ENCODE data around the gene TAS1R2. TPM values are rescaled to one million over a fixed set of nuclear protein-coding genes. Genes with fewer than 3 reads are reported as not detected.
A peak's percentile ranks its signal among the peaks of the same experiment; 100 is the strongest.
"Not testable (repeated sequence)": the region's sequence is repeated elsewhere in the genome, so short reads cannot be mapped to it uniquely, and the experiment has no call there.

The TAS1R2 gene
- total and polyA plus RNA-seq, 5 donors from 2014 or later: not detected

- Mint-ChIP-seq H3K27ac (peak overlapping the region; percentile 91 to 97 (median 97)), H3K27me3 (no peaks in the 10 kb centered on the region), H3K36me3 (no peaks in the 10 kb centered on the region), H3K4me3 (peak overlapping the region; percentile 89 to 97 (median 93)), H3K4me1 (peaks cover 10 to 45% (median 16%) of the 10 kb centered on the region in 4 donors), H3K9me3 (no peaks in the 10 kb centered on the region)
- Histone ChIP-seq H3K4me3 (ENCODE audit: low read depth, low read length) (no peak overlapping the region), H3K4me1 (ENCODE audit: control insufficient read depth, insufficient read depth, low read length, poor library complexity, severe bottlenecking) (peaks cover 22% of the 10 kb centered on the region), H3K27me3 (ENCODE audit: control insufficient read depth, insufficient read depth, low read length) (no peaks in the 10 kb centered on the region), H3K27ac (ENCODE audit: insufficient read depth, low read length, poor library complexity, severe bottlenecking) (no peak overlapping the region), H3K9me3 (ENCODE audit: control insufficient read depth in 2 of 2, low read length in 2 of 2) (no peaks in the 10 kb centered on the region), H3K36me3 (ENCODE audit: control insufficient read depth, insufficient read depth, low read length) (peaks cover 3% of the 10 kb centered on the region)
- ATAC-seq (ENCODE audit: low read depth in 2 of 2) (no peak), DNase-seq (no peak)
Measured at GRCh38 chr1:18901147-18901951, 41.9 kb upstream of the TAS1R2 start.

GRCh38 chr1:18900303-18900841 lies 40.9 kb upstream of the TAS1R2 start:
- no peaks in the 10 kb centered on the region for H3K9me3 Mint-ChIP-seq
- DNase-seq (peak in 1 of 3 donors; percentile 39), ATAC-seq (ENCODE audit: low read depth in 2 of 2) (no peak)
- H3K4me3 Mint-ChIP-seq: peak overlapping the region; percentile 49 to 89 (median 78)
- H3K27me3 Mint-ChIP-seq: no peaks in the 10 kb centered on the region
- Histone ChIP-seq H3K4me3 (ENCODE audit: low read depth, low read length) (no peak overlapping the region), H3K9me3 (ENCODE audit: control insufficient read depth in 2 of 2, low read length in 2 of 2) (no peaks in the 10 kb centered on the region), H3K27ac (ENCODE audit: insufficient read depth, low read length, poor library complexity, severe bottlenecking) (no peak overlapping the region), H3K36me3 (ENCODE audit: control insufficient read depth, insufficient read depth, low read length) (no peaks in the 10 kb centered on the region), H3K27me3 (ENCODE audit: control insufficient read depth, insufficient read depth, low read length) (no peaks in the 10 kb centered on the region), H3K4me1 (ENCODE audit: control insufficient read depth, insufficient read depth, low read length, poor library complexity, severe bottlenecking) (peaks cover 22% of the 10 kb centered on the region)
- no peaks in the 10 kb centered on the region for H3K36me3 Mint-ChIP-seq
- H3K4me1 Mint-ChIP-seq: peaks cover 10 to 45% (median 16%) of the 10 kb centered on the region in 4 donors
- H3K27ac Mint-ChIP-seq: no peak overlapping the region

- Histone ChIP-seq H3K36me3 (ENCODE audit: control insufficient read depth, insufficient read depth, low read length) (no peaks in the 10 kb centered on the region), H3K9me3 (ENCODE audit: control insufficient read depth in 2 of 2, low read length in 2 of 2) (no peaks in the 10 kb centered on the region), H3K4me3 (ENCODE audit: low read depth, low read length) (no peak overlapping the region), H3K4me1 (ENCODE audit: control insufficient read depth, insufficient read depth, low read length, poor library complexity, severe bottlenecking) (peaks cover 22% of the 10 kb centered on the region), H3K27ac (ENCODE audit: insufficient read depth, low read length, poor library complexity, severe bottlenecking) (no peak overlapping the region), H3K27me3 (ENCODE audit: control insufficient read depth, insufficient read depth, low read length) (no peaks in the 10 kb centered on the region)
- DNase-seq (no peak), ATAC-seq (ENCODE audit: low read depth in 2 of 2) (no peak)
- Mint-ChIP-seq H3K27ac (peak overlapping the region in 1 of 3 donors; percentile 36), H3K9me3 (no peaks in the 10 kb centered on the region), H3K4me3 (peak overlapping the region in 1 of 4 donors; percentile 89), H3K4me1 (peaks cover 10 to 45% (median 15%) of the 10 kb centered on the region in 4 donors), H3K36me3 (no peaks in the 10 kb centered on the region), H3K27me3 (no peaks in the 10 kb centered on the region)
Measured at GRCh38 chr1:18899363-18900049, 40.0 kb upstream of the TAS1R2 start.

- Mint-ChIP-seq H3K36me3 (no peaks in the 10 kb centered on the region), H3K9me3 (no peaks in the 10 kb centered on the region)
- ATAC-seq (ENCODE audit: low read depth in 2 of 2): no peak
Measured at GRCh38 chr1:18898567-18898966, 39.1 kb upstream of the TAS1R2 start.

GRCh38 chr1:18895317-18895716 lies 35.9 kb upstream of the TAS1R2 start:
- Histone ChIP-seq H3K9me3 (ENCODE audit: control insufficient read depth in 2 of 2, low read length in 2 of 2) (no peaks in the 10 kb centered on the region), H3K36me3 (ENCODE audit: control insufficient read depth, insufficient read depth, low read length) (no peaks in the 10 kb centered on the region), H3K27ac (ENCODE audit: insufficient read depth, low read length, poor library complexity, severe bottlenecking) (no peak overlapping the region), H3K27me3 (ENCODE audit: control insufficient read depth, insufficient read depth, low read length) (no peaks in the 10 kb centered on the region), H3K4me3 (ENCODE audit: low read depth, low read length) (no peak overlapping the region), H3K4me1 (ENCODE audit: control insufficient read depth, insufficient read depth, low read length, poor library complexity, severe bottlenecking) (no peaks in the 10 kb centered on the region)
- peaks cover 4% of the 10 kb centered on the region for H3K27me3 Mint-ChIP-seq
- ATAC-seq (ENCODE audit: low read depth in 2 of 2) (no peak), DNase-seq (no peak)
- no peaks in the 10 kb centered on the region for H3K36me3 Mint-ChIP-seq
- no peaks in the 10 kb centered on the region for H3K9me3 Mint-ChIP-seq
- H3K27ac Mint-ChIP-seq: no peak overlapping the region
- H3K4me3 Mint-ChIP-seq: no peak overlapping the region
- peaks cover 0 to 11% (median under 1%) of the 10 kb centered on the region in 4 donors for H3K4me1 Mint-ChIP-seq

More at GRCh38 chr1:18898567-18898966, 39.1 kb upstream of the TAS1R2 start:
- no peaks in the 10 kb centered on the region for H3K9me3 ChIP-seq (ENCODE audit: control insufficient read depth in 2 of 2, low read length in 2 of 2)
- H3K4me3 Mint-ChIP-seq: no peak overlapping the region
- no peak overlapping the region for H3K27ac ChIP-seq (ENCODE audit: insufficient read depth, low read length, poor library complexity, severe bottlenecking)
- H3K4me3 ChIP-seq (ENCODE audit: low read depth, low read length): no peak overlapping the region
- no peaks in the 10 kb centered on the region for H3K27me3 ChIP-seq (ENCODE audit: control insufficient read depth, insufficient read depth, low read length)
- peaks cover 21% of the 10 kb centered on the region for H3K4me1 ChIP-seq (ENCODE audit: control insufficient read depth, insufficient read depth, low read length, poor library complexity, severe bottlenecking)
- no peaks in the 10 kb centered on the region for H3K36me3 ChIP-seq (ENCODE audit: control insufficient read depth, insufficient read depth, low read length)
- H3K27me3 Mint-ChIP-seq: no peaks in the 10 kb centered on the region
- peaks cover 4 to 39% (median 11%) of the 10 kb centered on the region in 4 donors for H3K4me1 Mint-ChIP-seq
- DNase-seq: no peak
- peak overlapping the region in 1 of 3 donors; percentile 46 for H3K27ac Mint-ChIP-seq

- no peak overlapping the region for H3K4me3 Mint-ChIP-seq
- Histone ChIP-seq H3K4me3 (ENCODE audit: low read depth, low read length) (no peak overlapping the region), H3K27me3 (ENCODE audit: control insufficient read depth, insufficient read depth, low read length) (no peaks in the 10 kb centered on the region), H3K9me3 (ENCODE audit: control insufficient read depth in 2 of 2, low read length in 2 of 2) (no peaks in the 10 kb centered on the region), H3K36me3 (ENCODE audit: control insufficient read depth, insufficient read depth, low read length) (no peaks in the 10 kb centered on the region), H3K27ac (ENCODE audit: insufficient read depth, low read length, poor library complexity, severe bottlenecking) (no peak overlapping the region), H3K4me1 (ENCODE audit: control insufficient read depth, insufficient read depth, low read length, poor library complexity, severe bottlenecking) (no peaks in the 10 kb centered on the region)
- DNase-seq: no peak
- H3K27ac Mint-ChIP-seq: no peak overlapping the region
- H3K36me3 Mint-ChIP-seq: no peaks in the 10 kb centered on the region
- no peak for ATAC-seq (ENCODE audit: low read depth in 2 of 2)
- H3K27me3 Mint-ChIP-seq: peaks cover 4% of the 10 kb centered on the region
- H3K4me1 Mint-ChIP-seq: no peaks in the 10 kb centered on the region
- no peaks in the 10 kb centered on the region for H3K9me3 Mint-ChIP-seq
Measured at GRCh38 chr1:18893120-18893519, 33.7 kb upstream of the TAS1R2 start.

- not testable (repeated sequence) for DNase-seq; H3K9me3 Mint-ChIP-seq; H3K27me3 Mint-ChIP-seq; H3K27ac ChIP-seq (ENCODE audit: insufficient read depth, low read length, poor library complexity, severe bottlenecking); H3K27me3 ChIP-seq (ENCODE audit: control insufficient read depth, insufficient read depth, low read length); H3K36me3 Mint-ChIP-seq; H3K4me3 ChIP-seq (ENCODE audit: low read depth, low read length); H3K9me3 ChIP-seq (ENCODE audit: control insufficient read depth in 2 of 2, low read length in 2 of 2); H3K4me1 ChIP-seq (ENCODE audit: control insufficient read depth, insufficient read depth, low read length, poor library complexity, severe bottlenecking); H3K36me3 ChIP-seq (ENCODE audit: control insufficient read depth, insufficient read depth, low read length); H3K4me1 Mint-ChIP-seq; H3K27ac Mint-ChIP-seq; H3K4me3 Mint-ChIP-seq; ATAC-seq (ENCODE audit: low read depth in 2 of 2)
Measured at GRCh38 chr1:18891858-18892257, 32.4 kb upstream of the TAS1R2 start.

Measured in CD4-positive, CD25-positive, alpha-beta regulatory T cell (primary cell).